Activated CD4-positive, alpha-beta T cell treated with anti-CD3 and anti-CD28 coated beads for 24 hours (primary cell): ENCODE data around the gene SPATA31C2.
"Not testable (repeated sequence)": the region's sequence is repeated elsewhere in the genome, so short reads cannot be mapped to it uniquely, and the experiment has no call there.

ENCODE experiments used
- DNase-seq, 2 donors: peaks; one replicate each; pipeline ENCODE4 v3.0.0-alpha.2; 2020; ENCODE audit warnings: low read depth in 2 of 2

The SPATA31C2 gene

DNA sequence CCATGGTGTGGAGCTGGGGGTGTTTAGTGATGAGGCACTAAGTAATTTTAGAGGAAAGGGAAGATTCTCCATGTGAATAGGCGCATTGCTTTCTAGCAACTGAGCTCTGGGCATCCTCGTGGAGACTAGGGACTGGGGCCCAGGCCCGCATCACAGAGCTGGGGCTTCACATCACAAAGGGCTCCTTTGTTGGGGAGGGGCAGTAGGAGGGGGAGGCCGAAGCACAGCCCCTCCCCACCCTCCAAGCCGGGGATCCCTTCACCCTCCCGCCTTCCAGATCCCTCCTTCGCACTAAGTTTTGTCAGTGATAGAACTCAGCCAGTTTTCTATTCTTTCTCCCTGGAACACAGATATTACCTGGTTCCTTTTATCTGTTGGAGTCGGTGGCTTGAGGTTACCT, at the start of gene SPATA31C2:
TSS of gene SPATA31C2 (minus strand) at position 101 of the 400 bp plus-strand sequence. CDS start at position 72, 29 bp downstream.
- not testable (repeated sequence) for DNase-seq

DNA sequence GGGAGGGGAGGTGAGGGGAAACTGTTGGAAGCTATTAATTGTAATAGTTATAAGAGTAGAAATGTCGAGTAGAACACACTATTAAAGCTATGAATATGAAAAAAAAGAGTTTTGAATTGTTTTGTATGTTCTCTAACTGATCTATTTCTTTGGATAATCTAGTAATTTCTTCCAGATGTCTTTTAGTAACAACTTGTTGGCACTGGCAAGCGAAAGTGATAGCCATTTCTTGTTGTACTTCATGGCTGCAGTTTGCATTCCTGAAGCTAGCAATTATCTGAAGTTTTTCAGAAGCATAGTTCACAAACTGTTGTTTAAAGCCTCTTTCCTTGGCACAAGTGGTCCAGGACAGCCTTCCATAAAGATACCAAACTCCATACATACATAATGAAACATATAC, 49.4 kb upstream of the SPATA31C2 start:
- no peak for DNase-seq

DNA sequence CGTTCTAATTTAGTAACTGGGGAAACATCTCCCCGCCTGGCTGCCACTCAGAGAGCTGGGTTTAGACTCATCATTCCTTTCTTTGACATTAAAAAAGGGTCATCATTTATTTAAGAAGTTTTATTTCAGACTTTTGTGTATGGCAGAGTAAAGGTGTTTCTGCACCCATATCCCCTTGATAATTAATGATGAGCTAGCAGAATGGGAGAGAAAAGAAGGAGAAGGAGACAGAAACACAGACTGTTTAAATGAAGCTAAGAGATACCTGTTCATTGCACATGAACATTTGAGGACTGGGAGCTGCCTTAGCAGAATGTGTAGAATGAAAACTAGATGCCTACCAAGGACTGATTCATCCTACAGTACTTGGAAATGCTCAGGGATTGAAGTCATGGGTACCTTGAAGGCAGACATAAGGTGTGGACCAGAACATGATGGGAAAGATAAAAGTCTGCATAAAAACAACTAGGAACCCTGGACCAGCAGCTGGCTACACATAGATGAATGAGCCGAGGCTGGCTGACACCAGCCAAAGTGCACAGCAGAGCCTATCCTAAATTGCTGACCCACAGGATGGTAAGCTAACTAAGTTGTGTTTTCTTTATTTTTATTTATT, 48.3 kb upstream of the SPATA31C2 start:
- DNase-seq, result no peak

DNA sequence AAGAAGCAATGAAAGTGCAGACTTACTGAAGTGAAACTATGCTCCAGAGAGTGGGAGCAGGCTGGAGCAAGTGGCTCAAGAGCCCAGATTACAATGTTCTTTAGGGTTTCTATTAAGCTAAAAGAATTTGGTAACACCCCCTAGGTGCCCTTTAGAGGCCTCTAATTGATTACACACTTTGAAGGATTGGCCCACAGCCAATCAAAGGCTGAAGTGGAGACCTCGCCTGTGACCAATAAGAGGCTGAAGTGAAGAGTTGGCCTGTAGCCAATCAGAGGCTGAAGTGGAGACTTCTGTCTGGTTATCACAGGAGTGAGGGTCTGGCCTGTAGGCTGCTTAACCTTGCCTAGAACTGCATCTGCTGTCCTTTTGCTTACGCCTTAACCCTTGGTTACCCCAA, 46.7 kb upstream of the SPATA31C2 start:
- DNase-seq, result no peak

DNA sequence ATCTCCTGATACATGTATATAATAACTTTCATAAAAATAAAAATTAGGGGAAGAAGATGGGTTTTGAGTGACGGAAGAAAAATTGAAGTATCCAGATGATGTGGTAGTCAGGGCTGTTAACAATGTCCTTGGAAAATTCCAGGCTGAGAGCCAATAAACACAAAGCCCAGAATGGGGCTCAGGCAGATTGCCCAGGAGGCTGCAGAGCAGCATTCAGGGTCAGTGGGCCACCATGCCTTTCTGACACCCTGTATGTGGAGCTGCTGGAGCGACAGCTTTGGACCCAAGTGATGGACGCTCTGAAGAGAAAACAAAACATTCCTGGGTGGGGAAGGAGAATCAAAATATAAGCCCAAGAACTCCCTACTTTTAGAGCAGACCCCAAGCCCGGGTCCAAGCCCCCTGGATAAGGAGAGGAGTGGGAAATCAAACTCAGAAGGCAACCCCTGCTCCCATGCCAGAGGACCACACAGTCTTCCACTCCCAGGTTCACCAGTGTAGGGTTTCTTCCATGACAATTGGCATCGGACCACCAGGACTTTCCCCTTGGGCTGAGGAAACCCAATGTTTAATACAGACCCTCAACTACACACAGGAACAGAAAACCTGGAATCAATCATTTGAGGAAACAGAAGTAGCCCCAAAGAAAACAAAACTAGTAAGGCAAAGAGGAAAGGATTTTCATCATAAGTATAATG, 45.7 kb upstream of the SPATA31C2 start:
- DNase-seq, result no peak

DNA sequence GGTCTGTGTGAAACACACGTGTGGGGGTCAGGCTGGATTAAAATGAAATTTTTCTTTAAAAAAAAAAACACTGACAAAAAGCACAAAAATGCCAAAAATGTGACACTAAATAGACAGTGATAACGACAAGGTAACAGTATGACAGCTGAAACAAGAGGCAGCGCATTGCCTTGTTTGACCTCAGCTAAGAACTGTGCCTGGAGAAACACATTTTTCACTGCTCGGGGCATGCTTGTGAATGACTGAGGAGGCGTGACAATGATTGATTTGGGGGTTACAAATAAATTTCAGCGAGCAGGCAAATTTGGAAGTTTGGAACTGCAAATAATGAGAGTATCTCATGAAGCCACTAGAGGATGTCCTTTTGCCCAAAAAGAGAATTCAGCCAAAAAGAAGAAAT, 44.2 kb upstream of the SPATA31C2 start:
- no peak for DNase-seq

DNA sequence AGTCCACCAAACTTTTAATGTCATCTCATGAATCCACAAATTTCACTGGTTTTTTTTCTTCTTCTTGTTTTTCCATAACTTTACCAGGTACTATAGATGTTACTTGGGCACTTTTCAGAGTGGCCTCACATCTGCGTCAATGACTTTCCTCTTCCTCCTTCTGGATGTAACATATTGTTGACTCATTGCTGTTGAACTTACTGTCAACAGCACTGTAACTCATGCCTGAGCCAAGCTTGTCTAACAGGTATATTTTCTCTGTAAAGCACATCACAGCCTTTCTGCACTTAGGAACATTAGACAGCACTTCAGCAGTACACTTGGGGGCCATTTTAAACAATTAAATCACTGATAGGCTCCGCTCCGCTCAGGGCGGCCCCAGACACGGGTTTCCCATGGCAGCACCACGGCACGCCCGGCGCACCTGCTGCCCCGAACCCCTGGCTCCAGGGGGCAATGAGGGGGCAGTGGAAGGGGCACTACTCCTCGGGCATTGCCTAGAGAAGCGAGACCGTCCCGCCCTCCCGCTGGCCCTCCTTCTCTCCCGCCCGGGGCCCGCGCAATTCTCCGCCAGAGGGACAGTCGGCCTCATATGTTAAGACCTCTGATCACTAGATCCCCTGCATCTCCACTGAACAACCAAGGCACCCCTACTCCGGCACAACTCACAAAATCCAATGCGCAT, 41.9 kb upstream of the SPATA31C2 start:
- no peak for DNase-seq

DNA sequence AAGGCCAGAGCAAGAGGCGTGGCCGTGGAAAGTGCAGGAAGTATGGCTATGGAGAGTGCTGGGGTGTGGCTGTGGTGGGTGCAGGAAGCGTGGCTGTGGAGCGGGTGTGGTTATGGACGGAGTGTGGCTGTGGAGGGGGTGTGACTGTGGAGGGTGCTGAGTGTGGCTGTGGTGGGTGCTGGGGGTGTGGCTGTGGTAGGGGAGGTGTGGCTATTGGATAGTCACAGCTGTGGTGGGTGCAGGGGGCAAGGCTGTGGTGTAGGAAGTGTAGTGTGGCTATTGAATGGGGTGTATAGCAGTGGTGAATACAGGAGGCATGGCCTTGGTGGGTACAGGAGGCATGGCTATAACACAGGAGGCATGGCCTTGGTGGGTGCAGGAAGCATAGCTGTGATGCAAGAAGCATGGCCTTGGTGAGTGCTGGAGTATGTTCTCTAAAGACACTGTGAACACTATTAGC, 40.8 kb upstream of the SPATA31C2 start:
- no peak for DNase-seq

DNA sequence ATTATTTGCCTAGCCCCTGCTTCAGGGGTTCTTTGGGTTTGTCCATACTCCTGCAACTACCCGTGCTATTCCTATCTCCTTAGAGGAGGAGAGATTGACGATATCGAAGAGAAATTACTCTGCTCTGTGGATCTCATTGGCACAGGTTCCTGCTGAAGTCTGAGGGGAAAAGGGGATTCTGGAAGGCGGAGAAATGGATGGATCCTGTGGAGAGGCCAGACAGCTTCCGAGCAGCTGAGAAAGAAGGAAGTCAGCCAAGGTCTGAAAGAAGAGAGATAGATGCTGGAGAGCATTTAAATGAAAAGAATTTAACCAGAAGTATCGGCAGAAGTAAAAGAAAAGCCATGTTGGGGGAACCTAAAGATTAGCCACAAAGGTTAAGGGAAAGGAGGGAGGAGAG, 40.4 kb upstream of the SPATA31C2 start:
- no peak for DNase-seq

DNA sequence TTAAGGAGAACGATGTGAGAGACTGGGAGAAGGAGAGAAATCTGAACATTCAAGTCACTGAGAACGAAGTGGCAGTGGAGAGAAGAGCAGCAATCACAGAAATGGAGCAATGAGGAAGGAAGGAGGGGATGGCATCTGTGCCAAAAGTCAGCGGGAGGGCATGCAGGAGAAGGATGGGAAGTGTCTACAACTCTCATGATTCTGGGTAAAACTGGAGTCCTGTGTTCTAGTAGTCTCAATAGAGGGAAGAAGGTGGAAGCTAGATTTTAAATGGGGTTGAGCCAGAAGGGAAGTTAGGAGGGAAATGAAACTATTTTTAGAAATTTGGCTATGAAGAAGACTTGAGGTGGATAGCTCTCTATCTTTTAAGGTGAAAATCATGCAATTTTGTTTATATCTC, 39.1 kb upstream of the SPATA31C2 start:
- no peak for DNase-seq

DNA sequence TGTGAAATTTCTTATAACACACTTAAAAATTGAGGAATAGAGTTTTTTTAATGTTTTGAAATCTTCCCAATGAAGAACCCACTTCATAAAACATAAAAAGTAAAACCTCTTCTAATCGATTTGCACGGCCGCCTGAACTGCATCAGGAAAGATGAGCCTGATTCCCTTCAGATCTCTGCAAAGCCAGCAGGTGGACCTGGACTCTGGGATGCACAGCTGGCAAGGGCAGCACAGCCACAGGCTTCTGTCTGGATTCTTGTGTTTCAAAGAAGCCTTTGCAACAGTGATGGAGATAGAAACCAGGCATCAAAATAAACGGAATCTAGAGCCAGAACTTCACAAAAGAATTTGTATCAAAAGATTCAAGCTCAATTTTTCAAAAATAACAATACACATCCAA, 36.0 kb upstream of the SPATA31C2 start:
- DNase-seq, result no peak

DNA sequence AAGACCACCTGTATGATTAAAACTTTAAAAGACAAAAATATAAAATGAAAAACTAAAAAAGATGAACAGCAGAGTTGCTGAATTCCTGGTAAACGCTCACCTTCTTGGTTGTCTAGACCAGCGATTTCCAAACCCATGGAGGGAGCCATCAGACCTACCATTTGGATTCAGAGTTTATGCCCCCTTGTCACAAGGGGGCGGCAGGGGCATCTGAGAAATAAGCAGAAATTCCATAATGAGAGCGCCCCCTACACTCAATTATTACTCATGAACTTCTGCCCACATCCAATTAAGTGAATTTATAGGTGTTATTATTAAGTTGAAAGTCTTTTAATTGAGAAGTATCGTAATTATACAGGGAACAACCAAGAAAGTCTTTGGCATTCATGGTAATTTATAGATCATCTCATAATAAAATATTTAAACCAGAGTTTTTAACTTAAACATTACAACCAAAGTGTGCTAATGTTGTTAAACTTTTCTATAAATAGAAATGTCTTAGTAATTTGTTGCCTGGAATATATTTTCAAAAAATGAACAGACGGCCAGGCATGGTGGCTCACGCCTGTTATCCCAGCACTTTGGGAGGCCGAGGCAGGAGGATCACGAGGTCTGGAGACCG, 35.2 kb upstream of the SPATA31C2 start:
- peak; percentile 8 to 19 for DNase-seq

DNA sequence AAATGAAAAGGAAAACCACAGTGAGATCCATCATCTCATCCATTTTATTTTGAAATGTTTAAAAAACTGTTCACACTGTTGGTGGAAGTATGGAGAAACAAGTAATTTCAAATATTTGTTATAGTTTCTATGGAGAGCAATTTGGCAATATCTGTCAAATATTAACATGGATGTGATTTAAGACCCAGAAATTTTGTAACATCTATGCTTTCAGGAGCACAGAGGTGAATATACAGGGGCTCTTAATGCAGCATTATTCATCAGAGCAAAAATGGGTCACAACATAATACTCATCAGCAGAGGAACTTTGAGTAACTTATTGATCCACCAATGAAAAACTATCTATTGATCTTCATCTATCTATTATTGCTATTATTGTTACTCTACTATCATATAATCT, 31.4 kb upstream of the SPATA31C2 start:
- DNase-seq, result no peak

DNA sequence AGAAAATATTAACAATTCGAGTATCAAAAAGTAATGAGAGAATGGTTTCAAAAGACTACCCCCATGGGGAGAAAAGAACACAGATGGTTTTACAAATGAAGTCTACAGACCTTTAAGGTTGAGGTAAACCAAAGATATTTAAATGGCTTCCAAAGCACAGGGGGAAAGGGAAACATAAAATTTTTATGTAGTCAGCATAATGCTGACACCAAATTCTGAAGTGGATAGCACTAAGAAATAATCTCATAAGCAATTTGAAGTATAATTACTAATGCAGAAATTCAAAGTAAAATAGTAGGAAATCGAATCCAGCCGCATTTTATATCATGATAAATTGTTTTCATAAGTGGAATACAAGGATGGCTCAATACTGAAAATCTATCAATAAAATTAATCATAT, 30.3 kb upstream of the SPATA31C2 start:
- no peak for DNase-seq

DNA sequence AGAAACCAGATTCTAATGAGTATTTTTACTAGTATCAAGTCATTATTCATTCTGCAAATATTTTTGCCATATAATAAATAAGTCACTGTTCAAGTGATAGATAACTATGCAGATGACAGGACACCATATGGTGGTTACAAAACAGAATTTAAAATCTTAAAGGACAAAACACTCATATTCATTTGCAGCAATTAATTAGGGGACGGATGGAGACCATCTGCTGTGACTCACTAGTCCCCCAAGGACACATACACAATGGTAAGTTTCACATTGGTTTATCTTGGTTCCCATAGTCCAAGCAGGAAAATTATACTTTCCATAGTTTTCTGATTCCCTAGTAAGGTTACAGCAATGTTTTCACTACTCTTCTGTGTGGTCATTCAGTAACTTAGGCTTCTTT, 28.4 kb upstream of the SPATA31C2 start:
- DNase-seq, result no peak

DNA sequence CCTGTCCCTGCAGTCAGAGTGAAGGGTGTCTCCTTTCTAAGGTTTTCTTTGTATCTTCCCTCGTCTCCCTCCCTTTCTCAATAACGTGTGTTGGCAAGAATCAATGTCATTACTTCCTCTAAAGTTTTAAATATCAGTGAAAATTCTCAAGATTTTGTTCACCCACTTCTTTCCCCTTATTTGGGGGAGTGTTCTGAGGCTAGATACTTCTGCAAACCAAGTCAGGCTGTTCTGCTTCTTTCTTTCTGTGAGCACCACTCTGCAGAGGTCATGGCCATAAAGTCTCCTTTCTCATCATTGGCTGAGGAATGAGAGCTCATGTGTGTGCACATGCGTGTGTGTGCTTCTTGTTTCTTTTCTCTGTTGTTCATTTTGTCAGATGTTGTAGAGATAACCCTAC, 26.6 kb upstream of the SPATA31C2 start:
- DNase-seq, result no peak

DNA sequence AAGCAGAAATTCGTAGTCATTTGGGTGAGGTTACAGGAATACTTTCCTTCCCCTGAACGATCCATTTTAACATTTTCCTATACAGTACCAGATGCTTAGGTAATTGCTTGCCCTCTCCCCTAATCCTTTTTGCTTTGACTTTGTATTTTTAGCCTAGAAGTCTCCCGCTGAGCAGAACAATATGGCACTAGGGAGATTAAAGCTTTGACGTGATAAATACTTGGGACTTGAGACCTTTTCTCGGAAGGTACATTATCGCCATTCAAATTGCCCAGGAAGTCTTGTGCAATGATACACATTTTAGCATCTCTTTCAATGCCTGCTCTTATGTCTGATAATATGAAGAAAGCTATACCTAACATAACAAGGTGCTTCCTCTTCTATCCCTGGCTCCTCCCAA, 22.9 kb upstream of the SPATA31C2 start:
- DNase-seq, result no peak

DNA sequence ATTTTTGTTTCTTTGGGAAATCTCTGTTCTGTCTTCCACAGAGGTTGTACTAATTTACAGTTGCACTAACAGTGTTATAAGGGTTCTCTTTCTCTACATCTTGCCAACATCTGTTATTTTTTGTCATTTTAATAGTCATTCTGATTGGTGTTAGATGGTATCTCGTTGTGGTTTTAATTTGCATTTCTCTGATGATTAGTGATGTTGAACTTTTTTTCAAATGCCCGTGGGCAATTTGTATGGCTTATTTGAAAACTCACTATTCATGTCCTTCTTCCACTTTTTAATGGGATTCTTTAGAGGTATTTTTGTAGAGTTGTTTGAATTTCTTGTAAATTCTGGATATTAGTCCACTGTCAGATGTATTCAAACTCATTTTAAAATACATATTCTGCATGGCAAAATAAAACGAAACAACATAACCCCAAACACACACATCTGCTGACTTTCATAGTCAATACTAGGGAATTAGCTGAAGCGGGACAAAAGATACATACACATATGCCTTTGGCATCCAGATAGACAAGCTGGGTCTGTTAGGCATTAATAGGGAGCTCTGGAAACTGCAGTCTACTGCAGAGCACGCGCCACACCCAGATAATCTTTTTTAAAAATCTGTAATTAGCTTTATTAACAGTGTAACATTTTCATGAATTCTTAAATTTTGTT, 5.8 kb upstream of the SPATA31C2 start:
- DNase-seq, result no peak

DNA sequence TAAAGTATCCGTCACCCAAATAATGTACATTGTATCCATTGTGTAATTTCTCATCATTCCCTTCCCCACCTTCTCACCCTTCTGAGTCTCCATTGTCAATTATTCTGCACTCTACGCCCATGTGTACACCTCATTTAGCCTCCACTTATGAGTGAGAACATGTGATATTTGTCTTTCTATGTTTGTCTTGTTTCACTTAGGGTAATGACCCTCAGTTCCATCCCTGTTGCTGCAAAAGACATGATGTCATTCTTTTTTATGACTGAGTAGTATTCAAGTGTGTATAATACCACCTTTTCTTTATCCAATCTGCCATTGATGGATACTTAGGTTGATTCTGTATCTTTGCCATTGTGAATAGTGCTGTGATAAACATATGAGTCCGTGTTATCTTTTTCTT, 4.9 kb upstream of the SPATA31C2 start:
- DNase-seq, result no peak

DNA sequence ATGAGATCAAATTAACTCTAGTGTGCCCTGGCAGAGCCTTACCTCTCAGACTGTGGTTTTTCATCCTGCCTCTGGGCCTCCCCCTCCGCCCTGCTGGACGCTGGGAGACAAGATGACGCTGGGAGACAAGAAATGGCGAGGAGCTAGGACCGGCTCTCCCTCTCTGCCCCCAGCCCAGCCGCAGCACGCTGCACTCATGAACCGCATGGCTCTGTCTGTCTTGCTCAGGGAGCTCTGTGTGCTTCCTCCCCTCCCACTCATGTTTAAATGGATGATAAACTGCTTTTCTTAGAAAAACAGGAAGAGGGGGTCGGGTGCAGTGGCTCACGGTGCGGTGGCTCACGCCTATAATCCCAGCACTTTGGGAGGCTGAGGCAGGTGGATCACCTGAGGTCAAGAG, 4.7 kb downstream of the SPATA31C2 start:
- not testable (repeated sequence) for DNase-seq

DNA sequence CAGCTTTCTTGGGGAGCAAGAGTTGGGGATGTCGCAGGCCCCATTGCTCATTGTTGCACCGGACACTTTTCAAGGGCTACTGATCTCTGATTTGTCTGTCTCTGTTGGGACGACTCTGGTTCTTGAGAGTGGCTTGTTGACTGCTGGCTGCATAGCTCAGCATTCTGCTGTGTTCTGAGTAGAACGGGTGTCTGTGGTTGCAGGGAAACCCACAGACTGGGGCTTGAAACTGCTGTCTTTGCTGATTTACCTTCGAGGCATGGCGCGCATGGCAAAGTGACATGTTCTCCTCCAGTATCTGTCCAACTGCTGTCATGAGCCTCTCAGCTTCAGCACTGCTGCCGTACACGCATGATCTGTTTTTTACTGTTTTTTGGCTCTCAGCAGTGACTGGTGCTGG, 8.7 kb downstream of the SPATA31C2 start:
- DNase-seq, result not testable (repeated sequence)

DNA sequence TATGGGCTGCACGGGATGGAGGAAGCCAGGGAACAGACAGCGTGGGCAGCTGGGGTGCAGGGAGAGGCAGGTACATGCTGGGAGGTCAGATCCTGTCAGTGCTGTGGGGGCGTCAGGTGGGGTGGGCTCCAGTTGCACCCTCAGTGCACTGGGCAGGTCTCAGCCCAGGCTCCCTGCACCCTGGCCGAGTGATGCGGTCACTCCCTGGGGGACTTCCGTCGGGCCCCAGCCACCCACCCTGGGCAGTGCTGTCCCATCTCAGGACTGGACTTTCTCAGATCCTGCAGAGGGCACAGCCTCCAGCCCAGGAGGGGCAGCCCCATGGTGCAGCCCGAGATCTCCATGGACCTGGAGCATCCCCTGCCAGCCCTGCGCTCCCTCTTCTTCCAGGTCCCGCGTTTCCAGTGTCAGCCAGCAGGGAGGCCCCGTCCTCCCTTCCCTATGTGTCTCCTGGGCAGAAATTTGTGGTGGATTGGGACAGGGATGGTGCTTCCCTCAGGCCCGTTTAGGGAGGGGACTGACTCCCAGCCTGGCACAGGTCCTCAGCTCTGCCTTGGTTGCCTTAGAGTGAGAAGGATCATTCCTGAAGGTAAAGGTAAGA, 10.5 kb downstream of the SPATA31C2 start:
- DNase-seq, result not testable (repeated sequence)
